ENCODE results near the gene ASTN2.

ASTN2 gene

DNA sequence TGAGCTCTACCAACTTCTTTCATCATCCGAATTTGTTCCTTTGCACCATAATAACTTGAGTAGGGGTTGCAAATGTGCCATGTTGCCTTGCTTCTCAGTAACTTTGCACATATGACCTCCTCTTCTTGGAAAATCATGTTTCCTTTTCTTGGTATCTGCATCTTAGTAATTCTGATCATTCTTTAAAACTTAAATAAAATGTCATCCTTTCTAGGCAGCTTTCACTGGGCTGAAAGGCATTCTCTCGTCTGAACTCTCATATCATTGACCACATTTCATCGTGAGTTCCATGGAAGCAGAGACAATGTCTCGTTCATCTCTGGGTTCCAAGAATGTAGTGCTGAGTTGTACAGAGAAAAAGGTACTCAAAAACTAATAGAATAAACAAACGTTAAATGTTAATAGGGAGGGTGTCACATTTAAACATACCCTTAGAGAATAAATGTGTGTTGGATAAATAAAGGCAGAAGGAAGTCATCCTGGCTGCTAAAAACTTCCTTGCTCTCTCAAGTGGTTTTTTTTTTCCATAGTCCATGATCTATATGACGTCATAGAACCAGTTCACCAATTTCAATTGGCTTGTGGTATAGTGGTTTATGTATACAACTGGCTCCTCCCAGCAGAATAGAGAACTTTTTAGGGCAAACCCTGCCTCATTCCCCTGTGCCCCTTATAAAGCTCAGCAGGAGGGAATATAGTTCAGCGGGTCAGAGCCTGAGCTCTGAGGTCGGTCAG is 945.9 kb downstream of the ASTN2 start:
- no peak for TF ChIP-seq FOXP2 (optimal IDR thresholded peaks at IDR 0.05; ENCODE audit: borderline replicate concordance, extremely low read depth, extremely low read length, insufficient read depth)

DNA sequence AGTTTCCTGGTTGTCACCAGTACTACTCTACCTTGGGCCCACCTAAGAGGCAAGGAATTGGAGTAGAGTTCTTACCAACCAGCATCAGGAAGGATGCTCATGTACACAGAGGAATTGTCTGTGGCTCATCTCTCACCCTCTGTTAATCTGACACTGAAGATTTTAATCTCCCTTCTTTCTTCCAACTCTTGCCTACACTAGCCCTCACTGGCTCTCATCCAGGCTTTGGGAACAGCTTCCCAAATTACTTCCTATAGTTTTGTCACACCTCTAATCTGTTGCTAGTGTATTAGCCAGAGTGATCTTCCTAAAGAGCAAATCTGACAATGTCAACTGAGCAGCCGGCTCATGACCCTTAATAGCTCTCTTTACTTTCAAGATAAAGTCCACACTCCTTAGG is 946.5 kb downstream of the ASTN2 start:
- TF ChIP-seq POLR2AphosphoS5 (IDR thresholded peaks at IDR 0.05; ENCODE audit: low read depth, low read length): no peak
- TF ChIP-seq FOXP2 (optimal IDR thresholded peaks at IDR 0.05; ENCODE audit: borderline replicate concordance, extremely low read depth, extremely low read length, insufficient read depth): no peak

DNA sequence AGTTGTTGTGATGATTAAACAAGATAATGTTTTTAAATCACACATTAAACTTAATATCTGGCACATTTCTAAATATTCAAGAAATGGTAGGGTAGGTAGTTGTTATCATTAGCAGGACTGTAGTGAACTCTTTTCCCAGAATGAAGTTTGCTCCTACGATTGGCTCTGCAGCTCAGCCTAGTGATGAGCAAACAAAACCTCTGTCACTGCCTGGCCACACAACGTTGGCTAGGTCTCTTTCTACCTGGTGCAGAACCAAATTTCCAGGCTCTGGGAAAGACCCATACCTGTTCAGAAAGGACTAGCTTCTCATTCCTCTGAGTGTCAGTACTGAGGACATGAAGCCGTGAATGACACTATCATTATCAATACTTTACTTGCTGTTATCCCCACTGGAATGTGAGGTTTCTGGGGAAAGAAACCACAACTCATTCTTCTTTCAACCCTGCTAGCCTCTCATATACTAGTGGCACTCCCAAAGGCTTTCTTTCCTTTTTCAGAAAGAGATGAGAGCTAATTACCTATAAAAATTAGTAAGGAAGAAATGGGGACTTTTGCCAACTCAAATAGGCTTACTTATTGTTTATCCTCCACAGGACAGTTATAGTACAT is 947.0 kb downstream of the ASTN2 start:
- TF ChIP-seq POLR2AphosphoS5 (IDR thresholded peaks at IDR 0.05; ENCODE audit: low read depth, low read length) (no peak), SIN3A (IDR thresholded peaks at IDR 0.05; ENCODE audit: borderline replicate concordance, insufficient read depth, low read length) (no peak), FOXP2 (optimal IDR thresholded peaks at IDR 0.05; ENCODE audit: borderline replicate concordance, extremely low read depth, extremely low read length, insufficient read depth) (no peak), TAF1 (IDR thresholded peaks at IDR 0.05; ENCODE audit: borderline replicate concordance, insufficient read depth, low read length) (no peak)
- TF ChIP-seq, protein P1, sequence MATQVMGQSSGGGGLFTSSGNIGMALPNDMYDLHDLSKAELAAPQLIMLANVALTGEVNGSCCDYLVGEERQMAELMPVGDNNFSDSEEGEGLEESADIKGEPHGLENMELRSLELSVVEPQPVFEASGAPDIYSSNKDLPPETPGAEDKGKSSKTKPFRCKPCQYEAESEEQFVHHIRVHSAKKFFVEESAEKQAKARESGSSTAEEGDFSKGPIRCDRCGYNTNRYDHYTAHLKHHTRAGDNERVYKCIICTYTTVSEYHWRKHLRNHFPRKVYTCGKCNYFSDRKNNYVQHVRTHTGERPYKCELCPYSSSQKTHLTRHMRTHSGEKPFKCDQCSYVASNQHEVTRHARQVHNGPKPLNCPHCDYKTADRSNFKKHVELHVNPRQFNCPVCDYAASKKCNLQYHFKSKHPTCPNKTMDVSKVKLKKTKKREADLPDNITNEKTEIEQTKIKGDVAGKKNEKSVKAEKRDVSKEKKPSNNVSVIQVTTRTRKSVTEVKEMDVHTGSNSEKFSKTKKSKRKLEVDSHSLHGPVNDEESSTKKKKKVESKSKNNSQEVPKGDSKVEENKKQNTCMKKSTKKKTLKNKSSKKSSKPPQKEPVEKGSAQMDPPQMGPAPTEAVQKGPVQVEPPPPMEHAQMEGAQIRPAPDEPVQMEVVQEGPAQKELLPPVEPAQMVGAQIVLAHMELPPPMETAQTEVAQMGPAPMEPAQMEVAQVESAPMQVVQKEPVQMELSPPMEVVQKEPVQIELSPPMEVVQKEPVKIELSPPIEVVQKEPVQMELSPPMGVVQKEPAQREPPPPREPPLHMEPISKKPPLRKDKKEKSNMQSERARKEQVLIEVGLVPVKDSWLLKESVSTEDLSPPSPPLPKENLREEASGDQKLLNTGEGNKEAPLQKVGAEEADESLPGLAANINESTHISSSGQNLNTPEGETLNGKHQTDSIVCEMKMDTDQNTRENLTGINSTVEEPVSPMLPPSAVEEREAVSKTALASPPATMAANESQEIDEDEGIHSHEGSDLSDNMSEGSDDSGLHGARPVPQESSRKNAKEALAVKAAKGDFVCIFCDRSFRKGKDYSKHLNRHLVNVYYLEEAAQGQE (IDR thresholded peaks at IDR 0.05; ENCODE audit: insufficient read depth in 1 of 2, low read depth in 2 of 2, low read length in 2 of 2): no peak

DNA sequence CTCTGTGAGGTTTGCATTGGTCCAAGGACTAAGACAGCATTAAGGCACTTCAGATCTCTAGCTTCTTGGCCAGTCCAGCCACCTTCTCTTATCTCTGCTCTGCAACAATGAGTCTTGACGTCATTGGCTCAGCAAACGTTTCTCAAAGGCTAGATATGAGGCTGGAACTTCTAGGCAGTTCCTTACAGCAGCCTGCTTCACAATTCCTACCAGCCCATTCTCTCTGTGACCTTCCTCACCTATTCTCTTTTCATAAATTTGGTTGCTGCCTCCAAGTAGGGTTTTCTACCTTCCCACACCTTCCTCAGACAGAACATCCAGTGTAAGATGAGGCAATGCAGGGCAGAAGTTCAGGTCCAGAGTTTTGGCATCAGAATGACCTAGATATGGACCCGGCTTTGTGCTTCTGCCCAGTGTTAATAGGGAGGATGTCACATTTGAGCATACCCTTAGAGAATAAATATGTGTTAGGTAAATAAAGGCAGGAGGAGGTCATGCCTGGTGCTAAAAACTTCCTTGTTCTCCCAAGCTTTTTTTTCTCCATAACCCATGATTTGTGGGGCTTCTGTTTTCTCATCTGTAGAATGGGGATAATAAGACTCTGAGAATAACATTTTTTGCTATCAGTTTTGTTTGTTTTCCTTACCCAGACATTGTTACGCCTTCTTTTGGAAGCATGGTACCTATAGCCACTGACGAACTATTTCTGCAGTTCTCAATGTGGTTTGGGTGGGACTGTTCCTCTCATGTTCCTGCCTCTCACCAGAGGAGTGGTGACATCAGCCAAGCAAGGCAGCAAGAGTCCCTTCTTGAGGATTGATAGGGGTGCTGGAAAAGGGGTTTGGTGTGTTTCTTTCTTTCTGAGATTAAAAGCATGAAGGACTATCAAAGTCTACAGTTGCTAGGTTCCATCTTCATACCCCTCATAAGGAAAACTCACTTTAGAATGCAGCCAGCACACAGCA is 948.3 kb downstream of the ASTN2 start:
- TF ChIP-seq TAF1 (IDR thresholded peaks at IDR 0.05; ENCODE audit: borderline replicate concordance, insufficient read depth, low read length) (no peak), SIN3A (IDR thresholded peaks at IDR 0.05; ENCODE audit: borderline replicate concordance, insufficient read depth, low read length) (no peak), POLR2AphosphoS5 (IDR thresholded peaks at IDR 0.05; ENCODE audit: low read depth, low read length) (no peak), FOXP2 (optimal IDR thresholded peaks at IDR 0.05; ENCODE audit: borderline replicate concordance, extremely low read depth, extremely low read length, insufficient read depth) (no peak)
- TF ChIP-seq, protein P1 (IDR thresholded peaks at IDR 0.05; ENCODE audit: insufficient read depth in 1 of 2, low read depth in 2 of 2, low read length in 2 of 2): no peak

DNA sequence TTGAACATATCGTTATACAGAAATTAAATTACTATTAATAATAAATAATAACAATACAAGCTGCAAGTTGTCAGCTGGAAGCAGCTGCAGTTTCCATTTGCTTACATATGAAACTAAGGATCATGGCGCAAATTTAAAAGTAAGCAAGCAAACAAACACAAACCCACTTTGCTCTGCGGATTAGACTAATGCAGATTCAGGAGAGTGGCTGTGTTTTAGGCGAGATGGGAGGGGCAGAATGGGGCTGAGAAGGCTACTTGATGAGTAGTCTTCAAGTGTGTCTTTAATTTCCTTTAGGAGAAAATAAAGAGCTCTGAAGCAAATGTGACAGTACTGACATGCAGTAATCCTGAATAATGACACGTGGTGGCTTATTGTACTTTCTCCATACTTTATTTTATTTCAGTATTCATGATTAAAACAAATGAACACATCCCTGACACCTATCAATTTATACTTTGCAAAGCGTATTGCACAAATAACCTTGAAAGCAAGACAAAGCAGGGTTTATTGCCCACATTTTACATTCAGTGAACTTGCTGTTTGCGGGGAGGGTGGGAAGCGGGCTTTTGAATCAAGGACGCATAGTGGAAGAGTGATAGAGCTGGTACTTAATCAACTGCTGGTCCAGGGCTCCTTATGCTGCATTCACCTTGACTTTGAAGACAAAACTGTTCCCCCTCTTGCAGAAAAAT is 949.1 kb downstream of the ASTN2 start:
- TF ChIP-seq, protein P1 (IDR thresholded peaks at IDR 0.05; ENCODE audit: insufficient read depth in 1 of 2, low read depth in 2 of 2, low read length in 2 of 2): no peak
- TF ChIP-seq POLR2AphosphoS5 (IDR thresholded peaks at IDR 0.05; ENCODE audit: low read depth, low read length) (no peak), FOXP2 (optimal IDR thresholded peaks at IDR 0.05; ENCODE audit: borderline replicate concordance, extremely low read depth, extremely low read length, insufficient read depth) (no peak), TAF1 (IDR thresholded peaks at IDR 0.05; ENCODE audit: borderline replicate concordance, insufficient read depth, low read length) (no peak), SIN3A (IDR thresholded peaks at IDR 0.05; ENCODE audit: borderline replicate concordance, insufficient read depth, low read length) (no peak)

All from PFSK-1 (cell line).